PC-3 (cell line): ENCODE results near the gene CRABP2. TPM values are rescaled to one million over a fixed set of nuclear protein-coding genes. Genes with fewer than 3 reads are reported as not detected.
A peak's percentile ranks its signal among the peaks of the same experiment; 100 is the strongest.

Experiments used
- ATAC-seq: fragments of 200-7000 bp; cut with Tn5 transposase; 2 replicates; pipeline ENCODE4 v1.9.1; 2020; ENCODE audit warnings: mild to moderate bottlenecking, moderate library complexity
- BruUV-seq: library from RNA; stranded (reverse); fragments of 400-500 nt; replicated peaks from 2 replicates; lab custom pipeline; 2021; lab: Mats Ljungman, UMichigan
- CTCF ChIA-PET: fragments of 300-600 bp; sonication (Branson Sonifier 250); formaldehyde crosslinking; loops from one replicate; lab custom pipeline; 2022; ENCODE audit warnings: antibody characterized with exemption; lab: Charles Lee
- POLR2A ChIA-PET: fragments of 300-600 bp; sonication (Branson Sonifier 250); formaldehyde crosslinking; loops from one replicate; lab custom pipeline; 2022; ENCODE audit warnings: antibody characterized with exemption; ENCODE audit not compliant: unreplicated experiment; lab: Charles Lee
- DNase-seq: peaks from one replicate; pipeline ENCODE4 v3.0.0-alpha.2; 2015
- H2AFZ ChIP-seq: fragments of 300-600 bp; sonication (generic); 2 replicates; pipeline ENCODE4 v1.6.0; 2016; ENCODE audit warnings: antibody characterized with exemption, low read length
- H3F3A ChIP-seq: fragments of 300-600 bp; sonication (generic); one replicate; pipeline ENCODE4 v1.6.0; 2017; ENCODE audit warnings: antibody characterized with exemption, low read length, control low read depth, mild to moderate bottlenecking; ENCODE audit not compliant: unreplicated experiment
- H3K27ac ChIP-seq: fragments of 300-600 bp; sonication (generic); 2 replicates; pipeline ENCODE4 v1.5.1; 2016; ENCODE audit warnings: mild to moderate bottlenecking, low read length
- H3K27me3 ChIP-seq: fragments of 300-600 bp; sonication (generic); 2 replicates; pipeline ENCODE4 v1.6.1; 2016; ENCODE audit warnings: low read length, mixed read lengths
- H3K36me3 ChIP-seq: fragments of 300-600 bp; sonication (generic); 2 replicates; pipeline ENCODE4 v1.6.1; 2016; ENCODE audit warnings: low read depth, mixed run types, low read length, mixed read lengths
- H3K4me1 ChIP-seq: fragments of 300-600 bp; sonication (generic); 2 replicates; pipeline ENCODE4 v1.5.1; 2016; ENCODE audit warnings: low read length; ENCODE audit not compliant: insufficient read depth
- H3K4me2 ChIP-seq: fragments of 300-600 bp; sonication (generic); 2 replicates; pipeline ENCODE4 v1.6.0; 2016; ENCODE audit warnings: low read length
- H3K4me3 ChIP-seq: fragments of 300-600 bp; sonication (generic); 2 replicates; pipeline ENCODE4 v1.5.1; 2016; ENCODE audit warnings: mild to moderate bottlenecking, low read length, mixed read lengths
- H3K79me2 ChIP-seq: fragments of 300-600 bp; sonication (generic); 2 replicates; pipeline ENCODE4 v1.6.1; 2017; ENCODE audit warnings: low read length, mixed read lengths
- H3K9ac ChIP-seq: fragments of 300-600 bp; sonication (generic); 2 replicates; pipeline ENCODE4 v1.6.0; 2016; ENCODE audit warnings: mild to moderate bottlenecking, low read length
- H3K9me2 ChIP-seq: fragments of 300-600 bp; sonication (generic); replicated peaks from 2 replicates; pipeline ENCODE4 v1.6.1; 2016; ENCODE audit warnings: mixed run types, low read length, mixed read lengths
- H3K9me3 ChIP-seq: fragments of 300-600 bp; sonication (generic); 2 replicates; pipeline ENCODE4 v1.6.1; 2016; ENCODE audit warnings: low read length, mixed read lengths
- H4K20me1 ChIP-seq: fragments of 300-600 bp; sonication (generic); 2 replicates; pipeline ENCODE4 v1.6.1; 2016; ENCODE audit warnings: low read length, mixed read lengths
- CTCF ChIP-seq: fragments of 300-600 bp; sonication (generic); conservative IDR thresholded peaks from 2 replicates; pipeline ENCODE4 v1.5.1; 2017; ENCODE audit warnings: antibody characterized with exemption, low read depth, mild to moderate bottlenecking, low read length
- EZH2 ChIP-seq: fragments of 300-600 bp; sonication (generic); IDR thresholded peaks from one replicate; pipeline ENCODE4 v1.6.1; 2017; ENCODE audit warnings: antibody characterized with exemption, mild to moderate bottlenecking, low read length; ENCODE audit not compliant: unreplicated experiment
- EZH2phosphoT487 ChIP-seq: fragments of 300-600 bp; sonication (generic); IDR thresholded peaks from 2 replicates; pipeline ENCODE4 v1.6.1; 2018; ENCODE audit warnings: mild to moderate bottlenecking, antibody characterized with exemption, low read length, borderline replicate concordance
- intact Hi-C: fragments of 100-400 bp; cut with micrococcal nuclease; formaldehyde crosslinking; loops from 2 replicates; pipeline ENCODE4 v1.9.0; 2023
- total RNA-seq: library from RNA; depleted of rRNA; stranded (reverse); fragments of >200 nt; gene quantifications from 2 replicates; pipeline ENCODE4 v1.2.3, GENCODE V29; 2014

CRABP2 gene
- total RNA-seq, 1 experiment from 2014 or later: 120 TPM

DNA sequence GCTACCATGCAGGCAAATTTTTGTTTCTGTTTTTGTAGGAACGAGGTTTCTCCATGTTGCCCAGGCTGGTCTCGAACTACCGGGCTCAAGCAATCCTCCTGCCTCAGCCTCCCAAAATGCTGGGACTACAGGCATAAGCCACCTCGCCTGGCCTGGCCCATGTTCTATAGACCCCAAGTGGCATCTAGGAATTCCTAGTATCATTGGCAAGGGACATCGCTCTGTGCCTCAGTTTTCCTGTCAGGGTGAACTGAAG lies 42.7 kb downstream of the CRABP2 start:
- Histone ChIP-seq H3K9me2 (no peaks in the 10 kb centered on the region), H3K9ac (no peak overlapping the region), H3K27me3 (no peaks in the 10 kb centered on the region), H3K27ac (no peak overlapping the region), H2AFZ (no peak overlapping the region), H3K4me3 (no peak overlapping the region), H3K36me3 (no peaks in the 10 kb centered on the region), H3K4me1 (peaks cover 44% of the 10 kb centered on the region), H3K9me3 (no peaks in the 10 kb centered on the region), H3F3A (peaks cover 5% of the 10 kb centered on the region), H3K79me2 (peaks cover 15% of the 10 kb centered on the region), H4K20me1 (no peaks in the 10 kb centered on the region), H3K4me2 (no peak overlapping the region)
- TF ChIP-seq EZH2: no peak
- no peak for TF ChIP-seq EZH2phosphoT487
- no peak for TF ChIP-seq CTCF
- intact Hi-C loops: no loop called here
- ATAC-seq (no peak), DNase-seq (no peak)
- ChIA-PET CTCF (interaction anchor here (0.6 to 1.0 kb wide), 2 partner anchors 13 to 162 kb away, joined by 3 read pairs; no protein-coding TSS in a partner anchor), POLR2A (interaction anchor here (0.6 kb wide), 1 partner anchor 14 kb away, joined by 3 read pairs; no protein-coding TSS in a partner anchor)
- no TSS peak for BruUV-seq

GRCh38 chr1:156662005-156662799 lies 43.2 kb downstream of the CRABP2 start:
- intact Hi-C loops: no loop called here
- no peaks in the 10 kb centered on the region for H3K36me3 ChIP-seq
- H3K4me2 ChIP-seq: peak overlapping the region; percentile 83
- no peaks in the 10 kb centered on the region for H3K9me3 ChIP-seq
- no peak for TF ChIP-seq EZH2
- no peak for TF ChIP-seq EZH2phosphoT487
- TF ChIP-seq CTCF: no peak
- BruUV-seq: no TSS peak
- peak overlapping the region; percentile 56 for H2AFZ ChIP-seq
- peak overlapping the region; percentile 66 for H3K27ac ChIP-seq
- H3K27me3 ChIP-seq: no peaks in the 10 kb centered on the region
- DNase-seq: no peak
- H4K20me1 ChIP-seq: no peaks in the 10 kb centered on the region
- H3K9ac ChIP-seq: peak overlapping the region; percentile 54
- no peaks in the 10 kb centered on the region for H3K9me2 ChIP-seq
- peaks cover 15% of the 10 kb centered on the region for H3K79me2 ChIP-seq
- no peak overlapping the region for H3K4me3 ChIP-seq
- POLR2A ChIA-PET: interaction anchor here (0.6 to 0.7 kb wide), 2 partner anchors 14 to 162 kb away, joined by 3 to 5 read pairs; partner anchors contain the start of gene MEF2D
- peaks cover 5% of the 10 kb centered on the region for H3F3A ChIP-seq
- peaks cover 48% of the 10 kb centered on the region for H3K4me1 ChIP-seq
- CTCF ChIA-PET: interaction anchor here (0.6 to 1.4 kb wide), 6 partner anchors 14 to 161 kb away, joined by 3 to 7 read pairs (median 3); no protein-coding TSS in a partner anchor
- ATAC-seq: peak; percentile 12
